Left forelimb (tissue), 1 donor: ENCODE measurements around the gene HLX.

Experiments
- DNase-seq: peaks from one replicate; pipeline ENCODE4 v3.0.0-alpha.2; 2018; ENCODE audit warnings: low spot score

HLX gene

GRCh38 chr1:220879076-220879508 lies at the start of gene HLX:
Gene HLX, plus strand, starts transcription at chr1:220879443. Its CDS starts 415 bp downstream, at chr1:220879858.
- DNase-seq: peak; percentile 94

GRCh38 chr1:220833436-220833835 lies 45.8 kb upstream of the HLX start:
- no peak for DNase-seq

DNA sequence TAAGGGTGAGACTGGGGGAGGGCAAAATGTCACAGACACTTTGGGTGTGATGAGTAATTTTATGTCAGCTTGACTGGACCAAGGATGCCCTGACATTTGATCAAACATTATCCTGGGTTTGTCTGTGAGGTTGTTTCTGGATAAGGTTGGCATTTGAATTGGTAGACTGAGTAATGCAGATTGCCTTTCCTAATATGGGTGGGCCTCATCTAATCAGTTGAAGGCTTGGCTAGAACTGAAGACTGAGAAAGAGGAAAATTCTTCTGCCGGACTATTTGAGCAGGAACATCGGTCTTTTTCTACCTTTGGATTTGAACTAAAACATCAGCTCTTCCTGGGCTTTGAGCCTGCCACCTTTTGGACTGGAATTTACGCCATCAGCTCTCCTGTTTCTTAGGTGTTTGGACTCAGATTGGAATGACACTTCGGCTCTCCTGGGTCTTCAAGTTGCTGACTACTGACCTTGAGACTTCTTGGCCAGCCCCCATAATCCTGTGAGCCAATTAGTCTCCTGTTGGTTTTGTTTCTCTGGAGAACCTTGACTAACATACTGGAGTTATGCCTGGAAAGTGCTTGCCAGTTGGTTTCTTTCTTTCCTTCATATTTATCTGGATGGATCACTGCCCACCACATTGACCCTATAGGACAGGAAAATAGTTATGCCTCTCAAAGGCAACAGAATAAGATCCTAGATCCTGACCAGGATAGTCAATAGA lies 44.9 kb upstream of the HLX start:
- no peak for DNase-seq

- no peak for DNase-seq
Observed at GRCh38 chr1:220838578-220838977, 40.7 kb upstream of the HLX start.

DNA sequence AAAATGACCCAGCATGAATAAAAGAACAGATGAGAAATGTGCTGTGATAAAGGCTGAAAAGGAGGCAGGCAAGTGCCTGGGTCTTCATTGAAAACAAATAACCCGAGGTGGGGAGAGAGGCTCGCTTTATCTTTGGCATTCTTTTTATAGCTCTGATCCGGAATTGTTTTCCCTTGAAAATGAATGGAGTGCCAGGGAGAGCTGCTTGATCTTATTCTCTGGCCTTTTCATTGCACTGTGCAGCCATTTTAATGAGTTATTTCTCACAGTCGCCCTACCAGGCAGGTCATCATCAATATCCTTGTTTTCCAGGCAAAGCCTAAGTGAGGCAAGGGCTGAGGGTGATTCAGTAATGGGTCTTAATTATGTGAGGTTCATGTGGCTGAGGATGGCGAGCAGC lies 39.8 kb upstream of the HLX start:
- DNase-seq: no peak

GRCh38 chr1:220841293-220841692 lies 38.0 kb upstream of the HLX start:
- no peak for DNase-seq

- DNase-seq: peak; percentile 70
Observed at GRCh38 chr1:220843481-220844011, 35.7 kb upstream of the HLX start.

GRCh38 chr1:220852408-220852807 lies 26.8 kb upstream of the HLX start:
- no peak for DNase-seq

GRCh38 chr1:220872296-220872695 lies 6.9 kb upstream of the HLX start:
- no peak for DNase-seq

DNA sequence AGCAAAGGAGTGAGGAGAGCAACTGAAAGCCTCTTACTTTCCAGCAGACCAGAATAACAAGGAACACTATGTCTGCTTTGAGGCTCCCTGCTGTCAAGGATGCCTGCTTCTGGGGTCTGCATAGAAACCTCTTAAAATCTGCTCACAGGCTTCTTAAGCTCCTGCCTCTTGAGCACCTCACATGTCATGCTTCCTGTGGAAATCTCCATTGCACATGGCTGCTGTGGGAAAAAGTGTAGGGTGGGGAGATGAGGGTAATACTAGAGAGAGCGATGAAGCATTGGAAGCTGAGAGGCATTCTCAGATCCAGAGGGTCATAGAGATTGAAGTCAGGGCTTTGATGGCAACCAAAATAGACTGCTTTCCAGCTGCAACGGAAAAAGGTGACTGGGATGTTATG lies 6.2 kb upstream of the HLX start:
- DNase-seq: no peak

DNA sequence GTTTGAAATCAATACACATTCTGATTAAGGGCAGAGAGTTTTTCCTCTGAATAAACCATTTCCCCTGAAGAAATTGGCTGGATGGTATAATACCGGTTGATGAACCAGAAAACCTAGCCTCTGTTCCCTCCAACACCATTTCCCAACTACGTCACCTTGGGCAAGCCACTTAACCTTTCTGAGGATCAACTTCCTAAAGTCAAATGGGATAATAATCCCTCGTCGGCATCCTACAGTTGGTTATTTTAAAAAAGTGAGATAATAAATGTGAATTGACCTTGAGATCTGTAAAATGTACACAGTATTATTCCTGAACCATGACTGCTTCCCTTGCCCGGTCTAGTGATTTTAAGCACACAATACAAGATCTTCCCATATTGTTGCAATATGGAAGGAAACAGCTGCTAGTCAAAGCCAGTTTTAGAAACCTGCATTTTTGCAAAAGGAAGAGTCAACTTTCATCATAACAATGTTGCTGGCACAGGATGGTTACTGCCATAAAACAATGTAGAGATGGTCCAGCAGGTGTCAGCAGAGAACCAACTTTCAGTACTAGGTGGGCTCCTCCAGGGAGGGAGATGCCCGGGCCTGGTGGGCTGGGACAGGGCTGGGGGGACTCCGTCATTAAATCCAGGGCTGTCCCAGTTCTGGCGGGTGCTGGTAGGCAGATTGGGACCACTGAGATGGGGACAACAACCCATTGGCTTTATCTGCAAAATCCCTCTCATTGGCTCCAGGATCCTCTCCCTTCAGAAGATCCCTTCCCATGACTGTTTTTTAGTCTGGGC lies 5.2 kb upstream of the HLX start:
- DNase-seq: no peak

- DNase-seq: no peak
Observed at GRCh38 chr1:220875260-220875659, 4.0 kb upstream of the HLX start.

DNA sequence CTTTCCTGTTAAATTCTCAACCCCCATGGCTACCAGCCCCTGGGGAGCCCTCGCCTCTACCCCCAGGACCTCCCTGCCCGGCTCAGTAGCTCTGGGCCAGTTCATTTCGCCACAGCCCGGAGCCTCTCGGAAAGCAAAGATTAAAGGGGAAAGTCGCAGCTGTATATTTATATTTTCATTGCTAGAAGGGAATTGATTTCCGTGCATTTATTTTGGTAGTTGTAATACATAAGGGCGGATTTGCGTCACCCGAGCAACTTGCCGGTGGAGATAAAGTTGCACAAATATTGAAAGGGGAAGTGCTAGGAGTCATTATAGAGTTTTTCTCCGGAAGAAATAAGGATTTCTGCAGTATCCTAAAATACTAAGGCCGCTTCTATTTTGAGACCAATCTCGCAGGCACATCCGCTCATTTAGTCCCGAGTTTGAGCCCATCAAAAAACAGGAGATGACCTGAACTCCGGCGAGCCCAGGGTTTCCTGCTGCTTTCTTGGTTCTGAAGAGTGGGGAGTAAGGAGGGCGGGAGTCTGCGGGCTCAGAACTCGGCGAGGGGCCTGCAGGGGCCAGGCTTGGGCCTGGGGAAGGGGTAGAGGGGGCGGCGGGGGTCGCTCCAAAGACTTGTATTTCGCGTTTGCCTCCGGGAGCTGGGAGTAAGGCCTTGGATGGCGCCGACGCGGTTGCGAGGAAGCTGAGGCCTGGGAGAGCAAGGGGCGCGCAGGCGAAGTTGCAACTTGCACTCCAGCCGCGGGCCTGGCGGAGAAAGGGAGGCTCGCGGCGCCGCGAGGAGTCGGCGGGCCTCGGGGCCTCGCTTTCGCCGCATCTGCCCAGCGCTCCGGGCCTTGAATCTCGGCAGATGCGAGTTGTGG lies 2.5 kb upstream of the HLX start:
- no peak for DNase-seq

GRCh38 chr1:220877377-220878095 lies 1.7 kb upstream of the HLX start:
- DNase-seq: no peak

DNA sequence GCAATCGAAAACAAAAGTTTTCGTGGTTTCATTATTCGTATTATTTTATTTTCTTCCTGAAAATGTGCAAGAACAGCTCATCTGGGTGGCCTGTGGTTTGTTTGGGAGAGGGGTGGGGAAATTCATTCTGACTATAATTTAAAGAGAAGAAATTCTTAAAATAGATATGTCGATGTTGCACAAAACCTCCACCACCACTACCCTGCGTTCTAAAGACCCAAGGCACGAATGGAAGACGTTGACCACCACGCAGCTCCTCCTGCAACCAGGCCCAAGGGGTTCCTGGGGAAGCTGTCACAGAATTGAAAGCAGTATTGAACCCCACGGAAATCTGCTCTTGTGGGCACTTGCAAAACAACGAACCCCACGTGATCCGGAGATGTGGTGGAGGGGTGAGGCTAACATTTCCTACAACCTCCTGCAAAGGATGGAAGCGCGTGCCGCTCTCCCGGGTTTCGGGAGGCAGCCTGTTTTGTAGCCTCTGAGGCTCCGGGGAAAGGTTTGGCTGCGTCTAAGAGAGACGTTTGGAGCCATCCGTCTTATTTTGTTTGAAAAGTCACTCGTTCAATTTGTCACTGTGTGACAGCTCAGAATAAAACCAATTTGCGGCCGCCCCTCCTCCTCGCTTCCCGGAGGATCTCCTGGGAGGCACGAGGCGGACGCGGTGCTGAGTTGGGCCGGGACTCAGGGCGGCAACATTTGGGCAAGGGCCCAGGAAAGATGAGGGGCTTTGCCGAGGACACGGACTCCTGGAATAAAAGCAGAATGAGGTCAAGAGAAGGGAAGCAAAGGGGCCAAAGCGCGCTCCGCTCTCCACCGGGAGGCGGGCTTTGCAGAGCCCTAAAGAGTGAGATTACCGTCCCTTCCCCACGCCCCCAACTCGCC lies 810 bp upstream of the HLX start:
- DNase-seq: no peak

GRCh38 chr1:220879509-220880361 lies 492 bp downstream of the HLX start:
- DNase-seq: no peak

DNA sequence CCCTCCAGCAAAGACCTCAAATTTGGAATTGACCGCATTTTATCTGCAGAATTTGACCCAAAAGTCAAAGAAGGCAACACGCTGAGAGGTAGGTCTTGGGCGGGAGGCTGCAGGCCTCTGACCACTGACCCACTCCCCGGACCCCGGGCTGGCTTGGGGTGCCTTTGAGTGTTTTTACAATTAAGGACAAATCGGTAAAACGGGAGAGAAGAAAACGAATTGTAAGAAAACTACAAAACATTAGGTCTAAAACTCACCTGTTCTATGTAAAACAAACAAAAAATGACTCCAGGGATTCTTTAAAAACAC lies 1.1 kb downstream of the HLX start:
- DNase-seq: no peak

DNA sequence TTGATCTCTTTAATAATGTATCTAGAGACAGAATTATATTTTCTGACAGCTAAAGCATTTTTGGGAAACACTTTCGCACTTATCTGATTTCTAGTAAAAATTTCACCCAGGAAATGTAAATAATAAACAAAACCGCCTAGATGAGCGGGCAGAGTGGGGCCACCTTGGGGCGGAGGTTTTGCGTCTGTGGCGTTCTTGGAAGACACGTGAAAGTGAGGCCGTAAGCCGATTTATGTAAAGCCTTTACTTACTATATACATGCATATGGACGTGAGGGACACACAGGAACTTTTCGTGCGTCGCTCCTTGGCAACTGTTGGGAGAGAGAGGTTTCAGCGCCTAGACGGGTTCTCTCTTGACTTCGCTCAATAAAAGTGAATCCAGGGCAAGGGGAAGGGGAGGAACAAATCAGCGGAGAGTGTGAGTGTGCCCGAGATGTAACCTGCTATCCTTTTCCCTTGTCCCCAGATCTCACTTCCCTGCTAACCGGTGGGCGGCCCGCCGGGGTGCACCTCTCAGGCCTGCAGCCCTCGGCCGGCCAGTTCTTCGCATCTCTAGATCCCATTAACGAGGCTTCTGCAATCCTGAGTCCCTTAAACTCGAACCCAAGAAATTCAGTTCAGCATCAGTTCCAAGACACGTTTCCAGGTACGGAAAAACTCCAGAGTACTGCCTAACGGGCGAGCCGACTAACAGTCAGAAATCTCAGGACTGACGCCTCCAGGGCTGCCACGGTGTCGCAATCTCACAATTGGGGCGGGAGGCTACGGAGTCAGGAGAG lies 1.7 kb downstream of the HLX start:
- no peak for DNase-seq
